Left hindlimb (tissue), 1 donor: Measurements from ENCODE around the gene PARP3.
A peak's percentile ranks its signal among the peaks of the same experiment; 100 is the strongest.

ENCODE experiments used
- DNase-seq: peaks from one replicate; pipeline ENCODE4 v3.0.0-alpha.2; 2018

Gene PARP3

GRCh38 chr3:51967384-51968169 lies 25.4 kb downstream of the PARP3 start, which contains the start of gene PCBP4:
Gene PCBP4, minus strand, starts transcription at chr3:51967454. Its CDS starts 6,214 bp downstream, at chr3:51961240.
- DNase-seq, result peak; percentile 82

GRCh38 chr3:51968170-51968775 lies 26.1 kb downstream of the PARP3 start:
- DNase-seq, result peak; percentile 59

DNA sequence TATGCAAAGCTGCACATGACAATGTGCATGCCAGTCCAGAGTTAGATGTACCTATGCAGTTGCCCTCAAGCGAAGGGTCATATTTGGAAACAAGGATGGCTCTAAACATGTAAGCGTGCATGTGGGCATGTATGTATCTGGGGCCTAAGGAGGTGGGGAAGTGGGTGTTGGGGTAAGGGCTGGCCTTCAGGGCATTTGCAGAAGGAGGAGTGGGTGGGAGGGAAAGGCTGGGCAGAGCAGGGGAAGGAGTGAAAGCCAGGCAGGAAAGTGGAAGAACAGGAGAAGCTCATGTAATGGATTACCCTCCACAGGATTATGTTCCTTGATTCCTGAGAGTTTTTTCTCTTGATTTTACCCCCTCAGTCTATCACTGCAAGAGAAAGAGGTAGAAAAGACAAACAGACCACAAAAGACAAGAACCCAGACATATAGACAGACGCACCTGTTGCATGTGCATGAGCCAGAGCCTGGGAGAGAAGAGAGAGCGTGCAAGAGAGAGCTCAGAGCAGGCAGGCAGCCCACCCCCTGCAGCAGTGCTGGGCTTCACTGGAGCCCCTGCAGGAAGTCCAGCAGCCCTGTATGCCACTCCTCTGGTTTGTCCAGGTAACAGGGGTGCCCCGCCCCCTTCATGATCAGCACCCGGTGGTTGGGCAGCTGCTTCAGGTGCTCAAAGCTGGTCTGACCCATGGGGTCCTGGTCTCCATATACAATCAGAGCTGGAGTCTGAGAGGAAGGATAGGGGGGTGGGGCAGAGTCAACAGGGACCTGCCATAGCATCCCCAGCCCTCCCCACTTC lies 26.9 kb downstream of the PARP3 start:
- DNase-seq, result no peak

DNA sequence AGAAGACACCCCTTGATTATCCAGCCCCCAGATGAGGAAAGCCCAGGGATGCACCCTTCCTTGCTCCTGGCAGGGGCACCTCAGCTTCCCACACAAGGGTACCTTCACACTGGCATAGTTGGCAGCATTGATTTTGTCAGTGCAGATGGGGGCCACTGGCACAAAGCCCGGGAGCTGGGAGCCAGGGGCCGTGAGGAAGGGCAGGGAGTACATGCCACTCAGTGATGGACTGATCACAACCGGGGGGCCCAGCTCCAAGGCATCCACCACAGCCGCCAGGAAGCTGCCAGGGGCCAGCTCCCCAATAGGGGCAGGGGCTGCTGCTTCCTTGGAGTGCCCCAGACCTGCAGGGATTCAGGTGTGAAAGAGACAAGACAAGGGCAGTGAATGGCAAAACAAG lies 27.7 kb downstream of the PARP3 start:
- no peak for DNase-seq

GRCh38 chr3:51970606-51971300 lies 28.6 kb downstream of the PARP3 start:
- DNase-seq, result no peak

DNA sequence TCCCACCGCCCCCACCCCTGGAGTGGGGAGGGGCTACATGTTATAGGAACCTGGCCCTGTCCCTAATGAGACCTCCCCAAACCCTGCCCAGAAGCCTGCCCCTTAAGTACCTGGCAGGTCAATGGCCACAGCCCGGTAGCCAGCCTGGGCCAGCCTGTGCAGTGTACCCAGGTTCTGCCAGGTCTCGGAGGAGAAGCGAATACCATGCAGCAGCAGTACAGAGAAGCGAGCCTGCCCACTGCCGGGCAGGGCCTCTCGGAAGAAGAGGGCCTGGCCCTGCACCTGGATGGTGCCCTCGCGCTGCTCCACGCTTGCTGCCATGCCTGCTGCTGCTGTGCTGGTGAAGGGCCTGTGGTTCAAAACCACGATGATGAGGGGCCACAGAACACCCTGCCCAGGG lies 29.2 kb downstream of the PARP3 start:
- DNase-seq, result no peak

GRCh38 chr3:51974277-51974962 lies 32.3 kb downstream of the PARP3 start:
- DNase-seq, result no peak

DNA sequence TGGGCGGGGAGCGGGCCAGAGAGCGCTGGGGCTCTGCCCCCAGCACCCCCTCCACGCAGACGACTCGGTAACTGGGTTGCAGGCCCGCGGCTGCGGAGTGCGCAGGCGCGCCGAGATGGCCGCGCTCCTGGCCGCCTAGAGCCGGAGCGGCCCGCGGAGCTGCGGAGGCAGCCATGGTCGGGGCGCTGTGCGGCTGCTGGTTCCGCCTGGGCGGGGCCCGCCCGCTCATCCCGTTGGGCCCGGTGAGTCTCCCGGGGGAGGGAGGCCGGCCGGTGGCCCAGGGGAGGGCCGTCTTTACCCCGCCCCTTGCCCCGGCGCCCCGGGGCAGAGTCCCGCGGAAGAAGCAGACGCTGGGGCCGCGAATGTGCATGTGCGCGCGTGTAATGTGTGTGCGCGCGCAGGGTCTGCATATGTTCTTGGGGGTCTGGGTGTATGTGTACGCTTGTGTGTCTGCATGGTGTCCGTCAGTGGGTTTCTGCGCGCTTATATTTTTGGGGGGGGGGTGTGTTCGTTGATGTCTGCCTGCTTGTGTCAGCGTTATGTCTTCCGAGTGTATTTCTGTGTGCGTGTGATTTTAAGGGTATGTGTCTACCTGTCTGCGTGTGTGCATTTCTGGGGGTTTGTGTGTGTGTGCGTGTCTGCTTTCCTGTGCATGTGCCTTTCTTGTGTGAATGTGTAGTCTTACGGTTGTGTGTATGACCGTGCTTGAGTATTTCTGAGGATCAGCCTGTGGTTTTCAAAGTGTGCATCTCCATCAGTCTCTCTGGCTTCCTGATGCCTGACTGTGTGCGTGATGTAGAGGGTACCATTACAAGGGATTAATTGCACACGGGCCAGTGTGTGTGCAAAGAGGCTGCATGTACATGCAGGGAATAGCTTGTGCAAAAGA lies 33.0 kb downstream of the PARP3 start, which contains the start of gene ABHD14A:
Gene ABHD14A (plus strand): TSS at position 102 of the 889 bp plus-strand sequence. CDS start 72 bp downstream, at position 174.
- DNase-seq, result peak; percentile 84

- DNase-seq, result peak; percentile 82
Observed at GRCh38 chr3:51975852-51976549, 33.8 kb downstream of the PARP3 start.

GRCh38 chr3:51977446-51978142 lies 35.4 kb downstream of the PARP3 start:
- DNase-seq, result no peak

- no peak for DNase-seq
Observed at GRCh38 chr3:51978143-51978502, 36.0 kb downstream of the PARP3 start.

DNA sequence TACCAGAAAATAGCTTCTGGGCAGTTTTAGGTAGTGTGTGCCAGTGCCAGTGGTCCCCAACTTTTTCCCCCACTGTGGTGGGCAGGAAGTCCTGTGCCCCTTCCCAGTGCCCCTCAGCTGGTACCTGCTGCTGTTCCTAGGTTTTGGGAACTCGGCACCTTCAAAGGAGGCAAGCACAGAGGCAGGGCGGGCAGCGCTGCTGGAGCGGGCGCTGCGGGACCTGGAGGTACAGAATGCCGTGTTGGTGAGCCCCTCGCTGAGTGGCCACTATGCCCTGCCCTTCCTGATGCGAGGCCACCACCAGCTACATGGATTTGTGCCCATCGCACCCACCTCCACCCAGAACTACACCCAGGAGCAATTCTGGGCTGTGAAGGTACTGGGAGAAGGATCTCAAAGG lies 38.1 kb downstream of the PARP3 start:
- no peak for DNase-seq

GRCh38 chr3:51982352-51982837 lies 40.2 kb downstream of the PARP3 start:
- no peak for DNase-seq

DNA sequence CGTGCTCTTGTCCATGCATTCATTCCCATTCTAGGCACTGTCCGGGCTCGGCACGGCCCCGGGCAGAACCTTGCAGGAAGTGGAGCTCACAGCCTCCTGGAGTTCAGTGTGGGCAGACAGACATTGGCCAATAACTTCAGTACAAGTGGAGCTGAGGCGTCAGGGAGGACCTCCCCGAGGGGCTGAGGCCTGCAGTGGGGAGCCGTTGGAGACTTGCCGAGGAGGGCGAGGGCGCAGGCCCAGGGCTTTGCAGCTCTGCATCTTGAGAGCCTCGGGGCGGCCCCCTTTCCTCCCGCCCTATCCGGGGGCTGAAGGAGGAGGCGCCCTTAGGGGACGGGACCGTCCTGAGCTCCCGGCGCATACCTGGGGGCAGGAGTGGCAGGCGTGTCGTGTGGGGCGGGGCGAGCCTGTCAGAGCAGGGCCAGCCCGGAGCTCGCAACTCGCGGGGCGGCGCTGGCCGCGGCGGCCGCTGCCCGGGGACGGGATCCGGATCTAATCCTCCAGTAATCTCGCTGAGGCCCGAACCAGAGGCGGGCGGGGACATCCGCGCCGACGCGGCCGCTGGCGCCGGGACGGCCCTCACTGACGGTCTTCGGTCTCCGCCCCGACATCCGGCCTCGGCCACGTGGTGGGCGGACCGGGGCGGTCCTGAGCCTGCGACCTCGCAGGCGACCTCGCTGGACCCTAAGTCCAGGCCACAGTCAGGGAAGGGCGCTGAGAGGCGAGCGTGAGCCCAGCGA lies 40.8 kb downstream of the PARP3 start, which contains the start of gene ACY1:
Gene ACY1 (plus strand): TSS at position 698 of the 740 bp plus-strand sequence. CDS start 530 bp downstream, outside the sequence.
- DNase-seq, result peak; percentile 90

DNA sequence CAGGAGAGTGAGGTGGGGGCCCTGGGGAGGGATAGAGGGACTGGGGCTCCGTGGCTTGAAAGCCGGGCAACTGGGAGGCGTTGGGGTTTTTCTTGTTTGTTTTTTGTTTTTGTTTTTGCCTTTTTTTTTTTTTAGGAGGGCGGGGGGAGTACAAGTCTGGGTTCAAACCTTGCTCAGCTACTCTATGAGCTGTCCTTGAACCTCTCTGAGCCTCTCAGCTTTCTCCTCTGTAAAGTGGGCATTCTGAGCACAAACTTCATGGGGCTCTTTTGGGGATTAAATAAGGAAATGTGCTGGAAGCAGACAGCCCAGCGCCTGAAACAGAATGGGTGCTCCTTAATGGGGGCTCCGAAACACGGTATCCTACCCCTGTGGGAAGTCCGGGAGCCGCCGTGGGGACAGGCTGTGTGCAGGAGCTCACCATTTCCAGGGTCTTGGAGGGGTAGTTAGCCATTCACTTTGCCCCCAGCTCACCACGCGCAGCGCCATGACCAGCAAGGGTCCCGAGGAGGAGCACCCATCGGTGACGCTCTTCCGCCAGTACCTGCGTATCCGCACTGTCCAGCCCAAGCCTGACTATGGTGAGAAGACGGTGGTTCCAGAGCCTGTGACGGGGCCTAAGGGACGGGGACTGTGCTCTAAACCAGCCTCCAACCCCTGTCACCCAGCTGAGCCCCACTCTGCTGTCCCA lies 41.6 kb downstream of the PARP3 start:
- no peak for DNase-seq

DNA sequence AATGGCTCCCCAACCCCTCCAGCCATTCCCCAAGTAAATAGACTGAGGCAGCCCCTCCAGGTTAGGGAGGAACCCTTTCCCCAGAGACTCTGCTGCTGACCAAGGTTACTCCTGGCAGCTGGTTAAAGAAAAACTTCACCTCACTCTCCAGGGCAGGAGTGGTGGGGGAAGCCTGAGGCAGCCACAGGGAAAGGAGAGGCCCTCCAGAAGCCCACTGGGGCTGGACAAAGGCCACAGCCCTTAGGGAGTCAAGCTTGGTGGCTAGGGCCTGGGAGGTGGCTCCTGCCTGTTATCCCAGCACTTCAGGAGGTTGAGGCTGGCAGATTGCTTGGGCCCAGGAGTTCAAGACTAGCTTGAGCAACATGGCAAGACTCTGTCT lies 42.1 kb downstream of the PARP3 start:
- DNase-seq, result no peak

DNA sequence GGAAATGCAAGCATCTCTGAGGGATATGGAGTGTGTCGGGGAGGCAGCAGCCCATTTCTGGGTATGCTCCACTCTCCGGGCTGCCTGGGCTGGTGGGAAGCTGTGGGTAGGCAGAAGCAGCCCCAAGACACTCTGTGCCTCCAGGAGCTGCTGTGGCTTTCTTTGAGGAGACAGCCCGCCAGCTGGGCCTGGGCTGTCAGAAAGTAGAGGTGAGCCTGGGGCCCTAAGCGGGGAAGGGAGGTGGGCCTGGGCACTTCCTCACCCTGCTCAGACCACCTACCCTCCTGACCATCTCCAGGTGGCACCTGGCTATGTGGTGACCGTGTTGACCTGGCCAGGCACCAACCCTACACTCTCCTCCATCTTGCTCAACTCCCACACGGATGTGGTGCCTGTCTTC lies 42.9 kb downstream of the PARP3 start:
- no peak for DNase-seq
